ENCODE data around the gene FXYD6. TPM values are rescaled to one million over a fixed set of nuclear protein-coding genes. Genes with fewer than 3 reads are reported as not detected.

Gene FXYD6
- total RNA-seq, 1 experiment from 2014 or later = 0.54 TPM

- Histone ChIP-seq H3K4me3 (ENCODE audit: low read depth in 2 of 2, low read length in 2 of 2) (no peak overlapping the region), H3K9me3 (ENCODE audit: control insufficient read depth, insufficient read depth, low read depth, low read length) (no peaks in the 10 kb centered on the region), H3K27ac (ENCODE audit: low read length) (no peak overlapping the region), H3K27me3 (ENCODE audit: control insufficient read depth, insufficient read depth, low read length) (peaks cover 14% of the 10 kb centered on the region), H3K4me1 (ENCODE audit: control insufficient read depth, insufficient read depth, low read length) (0 out of 2 replicates have a peak, but pooled peaks cover 4% of the 10 kb centered on the region), H3K36me3 (ENCODE audit: control insufficient read depth, insufficient read depth, low read length) (no peaks in the 10 kb centered on the region)
- CTCF ChIA-PET = no interaction called here
- BruUV-seq (replicated peaks) = no TSS peak
- POLR2A ChIA-PET = no interaction called here
- in situ Hi-C loops (cut with HindIII; ENCODE audit: low pct_unique_long_range_greater_than_20kb, low sequenced_read_pairs) (no loop called here), intact Hi-C loops (cut with micrococcal nuclease; ENCODE audit: unreplicated experiment) (no loop called here)
- ATAC-seq (no peak), DNase-seq (ENCODE audit: low read depth, low spot score) (no peak)
- no peak for TF ChIP-seq POLR2AphosphoS5 (IDR thresholded peaks at IDR 0.05; ENCODE audit: low read depth, low read length)
- TF ChIP-seq, protein P1, sequence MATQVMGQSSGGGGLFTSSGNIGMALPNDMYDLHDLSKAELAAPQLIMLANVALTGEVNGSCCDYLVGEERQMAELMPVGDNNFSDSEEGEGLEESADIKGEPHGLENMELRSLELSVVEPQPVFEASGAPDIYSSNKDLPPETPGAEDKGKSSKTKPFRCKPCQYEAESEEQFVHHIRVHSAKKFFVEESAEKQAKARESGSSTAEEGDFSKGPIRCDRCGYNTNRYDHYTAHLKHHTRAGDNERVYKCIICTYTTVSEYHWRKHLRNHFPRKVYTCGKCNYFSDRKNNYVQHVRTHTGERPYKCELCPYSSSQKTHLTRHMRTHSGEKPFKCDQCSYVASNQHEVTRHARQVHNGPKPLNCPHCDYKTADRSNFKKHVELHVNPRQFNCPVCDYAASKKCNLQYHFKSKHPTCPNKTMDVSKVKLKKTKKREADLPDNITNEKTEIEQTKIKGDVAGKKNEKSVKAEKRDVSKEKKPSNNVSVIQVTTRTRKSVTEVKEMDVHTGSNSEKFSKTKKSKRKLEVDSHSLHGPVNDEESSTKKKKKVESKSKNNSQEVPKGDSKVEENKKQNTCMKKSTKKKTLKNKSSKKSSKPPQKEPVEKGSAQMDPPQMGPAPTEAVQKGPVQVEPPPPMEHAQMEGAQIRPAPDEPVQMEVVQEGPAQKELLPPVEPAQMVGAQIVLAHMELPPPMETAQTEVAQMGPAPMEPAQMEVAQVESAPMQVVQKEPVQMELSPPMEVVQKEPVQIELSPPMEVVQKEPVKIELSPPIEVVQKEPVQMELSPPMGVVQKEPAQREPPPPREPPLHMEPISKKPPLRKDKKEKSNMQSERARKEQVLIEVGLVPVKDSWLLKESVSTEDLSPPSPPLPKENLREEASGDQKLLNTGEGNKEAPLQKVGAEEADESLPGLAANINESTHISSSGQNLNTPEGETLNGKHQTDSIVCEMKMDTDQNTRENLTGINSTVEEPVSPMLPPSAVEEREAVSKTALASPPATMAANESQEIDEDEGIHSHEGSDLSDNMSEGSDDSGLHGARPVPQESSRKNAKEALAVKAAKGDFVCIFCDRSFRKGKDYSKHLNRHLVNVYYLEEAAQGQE (IDR thresholded peaks at IDR 0.05; ENCODE audit: insufficient read depth in 1 of 2, low read depth in 2 of 2, low read length in 1 of 2) = no peak
- no peak for TF ChIP-seq SIN3A (IDR thresholded peaks at IDR 0.05; ENCODE audit: borderline replicate concordance, insufficient read depth, low read depth, low read length)
- TF ChIP-seq TCF7L2 (IDR thresholded peaks at IDR 0.05; ENCODE audit: low read depth, low read length) = no peak
- TF ChIP-seq, protein P2, sequence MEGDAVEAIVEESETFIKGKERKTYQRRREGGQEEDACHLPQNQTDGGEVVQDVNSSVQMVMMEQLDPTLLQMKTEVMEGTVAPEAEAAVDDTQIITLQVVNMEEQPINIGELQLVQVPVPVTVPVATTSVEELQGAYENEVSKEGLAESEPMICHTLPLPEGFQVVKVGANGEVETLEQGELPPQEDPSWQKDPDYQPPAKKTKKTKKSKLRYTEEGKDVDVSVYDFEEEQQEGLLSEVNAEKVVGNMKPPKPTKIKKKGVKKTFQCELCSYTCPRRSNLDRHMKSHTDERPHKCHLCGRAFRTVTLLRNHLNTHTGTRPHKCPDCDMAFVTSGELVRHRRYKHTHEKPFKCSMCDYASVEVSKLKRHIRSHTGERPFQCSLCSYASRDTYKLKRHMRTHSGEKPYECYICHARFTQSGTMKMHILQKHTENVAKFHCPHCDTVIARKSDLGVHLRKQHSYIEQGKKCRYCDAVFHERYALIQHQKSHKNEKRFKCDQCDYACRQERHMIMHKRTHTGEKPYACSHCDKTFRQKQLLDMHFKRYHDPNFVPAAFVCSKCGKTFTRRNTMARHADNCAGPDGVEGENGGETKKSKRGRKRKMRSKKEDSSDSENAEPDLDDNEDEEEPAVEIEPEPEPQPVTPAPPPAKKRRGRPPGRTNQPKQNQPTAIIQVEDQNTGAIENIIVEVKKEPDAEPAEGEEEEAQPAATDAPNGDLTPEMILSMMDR (IDR thresholded peaks at IDR 0.05) = no peak
These were observed 87.2 kb downstream of the FXYD6 start for GRCh38 chr11:117789241-117789640.

Other genes starting within 250 kb of the FXYD6 start
- gene DSCAML1, start 79.4 kb downstream of the FXYD6 start, total RNA-seq (2021; ENCODE audit: unreplicated experiment) = 1.6 TPM
- gene FXYD2, start 51.9 kb downstream of the FXYD6 start, total RNA-seq (2021; ENCODE audit: unreplicated experiment) = 0.39 TPM
- gene TMPRSS13, start 52.7 kb upstream of the FXYD6 start, total RNA-seq (2021; ENCODE audit: unreplicated experiment) = not detected
- 0.41 TPM for gene IL10RA, start 109.7 kb upstream of the FXYD6 start, total RNA-seq (2021; ENCODE audit: unreplicated experiment)
- not detected for gene TMPRSS4, start 200.4 kb upstream of the FXYD6 start, total RNA-seq (2021; ENCODE audit: unreplicated experiment)
- gene SMIM35, start 210.3 kb upstream of the FXYD6 start, total RNA-seq (2021; ENCODE audit: unreplicated experiment) = not detected

All from Panc1 (cell line).